ENCODE results near the gene SERPINE1.
"Not testable (repeated sequence)": the region's sequence is repeated elsewhere in the genome, so short reads cannot be mapped to it uniquely, and the experiment has no call there.

SERPINE1 gene

DNA sequence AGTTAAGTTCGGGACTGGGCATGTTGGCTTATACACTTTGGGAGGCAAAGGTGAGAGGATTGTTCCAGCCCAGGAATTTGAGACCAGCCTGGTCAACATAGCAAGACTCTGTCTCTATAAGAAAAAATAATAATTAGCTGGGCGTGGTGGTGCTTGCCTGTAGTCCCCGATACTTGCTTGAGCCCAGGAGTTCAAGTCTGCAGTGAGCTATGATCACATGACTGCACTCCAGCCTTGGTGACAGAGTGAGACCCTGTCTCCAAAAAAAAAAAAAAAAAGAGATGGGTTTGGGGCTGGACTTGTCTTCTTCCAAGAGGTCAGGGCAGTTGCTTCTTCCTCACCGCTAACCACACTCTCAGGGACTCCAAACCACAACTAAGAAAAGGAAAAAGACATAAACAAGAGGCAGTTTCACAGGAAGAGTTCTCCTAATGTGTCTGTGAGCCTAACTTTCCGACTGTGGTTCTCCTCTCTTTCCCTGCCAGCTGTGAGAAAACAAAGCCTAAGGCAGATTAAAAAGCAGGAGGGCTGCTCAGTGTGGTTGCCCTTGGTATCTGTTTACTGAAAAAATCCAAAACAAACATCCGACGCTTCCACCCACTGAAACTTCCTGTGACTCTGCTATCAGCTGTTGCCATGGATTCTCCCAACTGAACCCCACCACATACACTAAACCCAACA is 2.4 kb upstream of the SERPINE1 start:
- H3K4me1 Mint-ChIP-seq, result peaks cover 48% of the 10 kb centered on the region
- H3K4me3 Mint-ChIP-seq, result no peak overlapping the region
- H3K27ac Mint-ChIP-seq, result peak overlapping the region; percentile 8
- no peaks in the 10 kb centered on the region for H3K9me3 Mint-ChIP-seq
- peaks cover 60% of the 10 kb centered on the region for H3K27me3 Mint-ChIP-seq
- ATAC-seq (peak; percentile 58), DNase-seq (no peak)
- no peaks in the 10 kb centered on the region for H3K36me3 Mint-ChIP-seq (ENCODE audit: low read depth)

DNA sequence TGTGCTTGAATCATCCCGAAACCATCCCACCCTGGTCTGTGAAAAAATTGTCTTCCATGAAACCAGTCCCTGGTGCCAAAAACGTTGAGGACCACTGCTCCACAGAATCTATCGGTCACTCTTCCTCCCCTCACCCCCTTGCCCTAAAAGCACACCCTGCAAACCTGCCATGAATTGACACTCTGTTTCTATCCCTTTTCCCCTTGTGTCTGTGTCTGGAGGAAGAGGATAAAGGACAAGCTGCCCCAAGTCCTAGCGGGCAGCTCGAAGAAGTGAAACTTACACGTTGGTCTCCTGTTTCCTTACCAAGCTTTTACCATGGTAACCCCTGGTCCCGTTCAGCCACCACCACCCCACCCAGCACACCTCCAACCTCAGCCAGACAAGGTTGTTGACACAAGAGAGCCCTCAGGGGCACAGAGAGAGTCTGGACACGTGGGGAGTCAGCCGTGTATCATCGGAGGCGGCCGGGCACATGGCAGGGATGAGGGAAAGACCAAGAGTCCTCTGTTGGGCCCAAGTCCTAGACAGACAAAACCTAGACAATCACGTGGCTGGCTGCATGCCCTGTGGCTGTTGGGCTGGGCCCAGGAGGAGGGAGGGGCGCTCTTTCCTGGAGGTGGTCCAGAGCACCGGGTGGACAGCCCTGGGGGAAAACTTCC is 784 bp upstream of the SERPINE1 start:
- Mint-ChIP-seq H3K27me3 (peaks cover 59% of the 10 kb centered on the region), H3K4me3 (no peak overlapping the region), H3K9me3 (no peaks in the 10 kb centered on the region), H3K27ac (no peak overlapping the region), H3K36me3 (ENCODE audit: low read depth) (no peaks in the 10 kb centered on the region), H3K4me1 (peaks cover 47% of the 10 kb centered on the region)
- ATAC-seq (no peak), DNase-seq (no peak)

DNA sequence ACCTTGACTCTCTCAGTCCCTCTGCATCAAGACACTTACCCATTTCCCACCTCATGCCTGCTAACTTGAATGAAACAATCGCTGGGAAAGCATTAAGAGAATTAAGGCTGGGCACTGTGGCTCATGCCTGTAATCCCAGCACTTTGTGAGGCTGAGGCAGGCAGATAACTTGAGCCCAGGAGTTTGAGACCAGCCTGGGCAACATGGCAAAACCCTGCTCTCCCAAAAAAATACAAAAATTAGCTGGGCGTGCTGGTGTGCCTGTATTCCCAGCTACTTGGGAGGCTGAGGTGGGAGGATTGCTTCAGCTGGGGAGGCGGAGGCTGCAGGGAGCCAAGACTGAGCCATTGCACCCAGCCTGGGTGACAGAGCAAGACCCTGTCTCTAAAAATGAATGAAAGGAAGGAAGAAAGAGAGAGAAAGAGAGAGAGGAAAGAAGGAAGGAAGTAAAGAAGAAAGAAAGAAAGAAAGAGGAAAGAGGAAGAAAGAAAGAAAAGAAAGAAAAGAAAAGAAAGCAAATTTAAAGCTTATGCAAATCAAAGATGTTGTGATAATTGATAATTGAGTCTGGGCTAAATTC is 646 bp downstream of the SERPINE1 start:
- Mint-ChIP-seq H3K4me3 (no peak overlapping the region), H3K27ac (no peak overlapping the region)

DNA sequence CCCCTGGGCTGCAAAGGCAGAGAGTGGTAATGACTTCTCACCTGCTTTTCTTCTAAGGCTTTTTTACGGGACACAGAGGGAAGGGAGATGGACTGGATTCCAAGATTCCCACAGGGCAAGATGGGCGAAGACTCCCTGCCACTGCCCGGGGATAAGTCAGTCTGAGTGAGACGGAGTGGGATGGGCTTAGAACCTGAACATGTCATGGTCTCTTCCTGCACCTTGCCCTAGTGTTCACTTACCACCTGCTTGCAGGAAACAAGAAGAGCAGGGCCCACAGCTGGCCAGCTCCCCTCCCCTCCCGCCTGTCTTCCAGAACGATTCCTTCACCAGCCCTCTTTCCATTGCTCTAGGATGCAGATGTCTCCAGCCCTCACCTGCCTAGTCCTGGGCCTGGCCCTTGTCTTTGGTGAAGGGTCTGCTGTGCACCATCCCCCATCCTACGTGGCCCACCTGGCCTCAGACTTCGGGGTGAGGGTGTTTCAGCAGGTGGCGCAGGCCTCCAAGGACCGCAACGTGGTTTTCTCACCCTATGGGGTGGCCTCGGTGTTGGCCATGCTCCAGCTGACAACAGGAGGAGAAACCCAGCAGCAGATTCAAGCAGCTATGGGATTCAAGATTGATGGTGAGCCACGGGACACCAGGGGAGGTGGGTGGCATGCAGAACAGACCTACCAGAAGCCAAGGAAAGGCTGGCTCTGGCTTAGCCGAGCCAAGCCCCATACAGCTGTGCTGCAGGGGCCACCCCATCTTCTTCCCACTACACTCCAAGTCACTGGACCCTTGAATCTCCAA is 1.3 kb downstream of the SERPINE1 start:
- H3K27me3 Mint-ChIP-seq, result peaks cover 55% of the 10 kb centered on the region
- H3K9me3 Mint-ChIP-seq, result no peaks in the 10 kb centered on the region
- ATAC-seq (no peak), DNase-seq (no peak)
- H3K36me3 Mint-ChIP-seq (ENCODE audit: low read depth), result no peaks in the 10 kb centered on the region
- H3K4me3 Mint-ChIP-seq, result no peak overlapping the region
- no peak overlapping the region for H3K27ac Mint-ChIP-seq
- H3K4me1 Mint-ChIP-seq, result peaks cover 35% of the 10 kb centered on the region

More for the DNA sequence above, 646 bp downstream of the SERPINE1 start:
- DNase-seq (no peak), ATAC-seq (no peak)
- Mint-ChIP-seq H3K27me3 (peaks cover 61% of the 10 kb centered on the region), H3K9me3 (no peaks in the 10 kb centered on the region), H3K4me1 (peaks cover 36% of the 10 kb centered on the region), H3K36me3 (ENCODE audit: low read depth) (no peaks in the 10 kb centered on the region)

DNA sequence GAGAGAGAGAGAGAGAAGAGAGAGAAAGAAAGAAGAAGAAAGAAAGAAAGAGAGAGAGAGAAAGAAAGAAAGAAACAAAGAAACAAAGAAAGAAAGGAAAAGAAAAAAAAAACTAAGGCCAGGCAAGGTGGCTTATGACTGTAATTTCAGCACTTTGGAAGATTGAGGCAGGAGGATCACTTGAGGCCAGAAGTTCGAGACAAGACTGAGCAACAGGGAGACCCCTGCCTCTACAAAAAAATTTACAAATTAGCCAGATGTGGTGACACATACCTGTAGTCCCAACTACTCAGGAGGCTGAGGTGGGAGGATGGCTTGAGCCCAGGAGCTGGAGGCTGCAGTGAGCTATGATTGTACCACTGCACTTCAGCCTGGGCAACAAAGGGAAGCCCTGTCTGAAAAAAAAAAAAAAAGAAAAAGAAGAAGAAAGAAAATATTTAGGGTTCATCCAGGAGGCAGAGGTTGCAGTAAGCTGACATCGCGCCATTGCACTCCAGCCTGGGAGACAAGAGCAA is 2.8 kb downstream of the SERPINE1 start:
- Mint-ChIP-seq H3K4me3 (no peak overlapping the region), H3K4me1 (peaks cover 40% of the 10 kb centered on the region), H3K36me3 (ENCODE audit: low read depth) (no peaks in the 10 kb centered on the region), H3K9me3 (no peaks in the 10 kb centered on the region), H3K27me3 (peaks cover 54% of the 10 kb centered on the region), H3K27ac (no peak overlapping the region)
- no peak for DNase-seq
- no peak for ATAC-seq

DNA sequence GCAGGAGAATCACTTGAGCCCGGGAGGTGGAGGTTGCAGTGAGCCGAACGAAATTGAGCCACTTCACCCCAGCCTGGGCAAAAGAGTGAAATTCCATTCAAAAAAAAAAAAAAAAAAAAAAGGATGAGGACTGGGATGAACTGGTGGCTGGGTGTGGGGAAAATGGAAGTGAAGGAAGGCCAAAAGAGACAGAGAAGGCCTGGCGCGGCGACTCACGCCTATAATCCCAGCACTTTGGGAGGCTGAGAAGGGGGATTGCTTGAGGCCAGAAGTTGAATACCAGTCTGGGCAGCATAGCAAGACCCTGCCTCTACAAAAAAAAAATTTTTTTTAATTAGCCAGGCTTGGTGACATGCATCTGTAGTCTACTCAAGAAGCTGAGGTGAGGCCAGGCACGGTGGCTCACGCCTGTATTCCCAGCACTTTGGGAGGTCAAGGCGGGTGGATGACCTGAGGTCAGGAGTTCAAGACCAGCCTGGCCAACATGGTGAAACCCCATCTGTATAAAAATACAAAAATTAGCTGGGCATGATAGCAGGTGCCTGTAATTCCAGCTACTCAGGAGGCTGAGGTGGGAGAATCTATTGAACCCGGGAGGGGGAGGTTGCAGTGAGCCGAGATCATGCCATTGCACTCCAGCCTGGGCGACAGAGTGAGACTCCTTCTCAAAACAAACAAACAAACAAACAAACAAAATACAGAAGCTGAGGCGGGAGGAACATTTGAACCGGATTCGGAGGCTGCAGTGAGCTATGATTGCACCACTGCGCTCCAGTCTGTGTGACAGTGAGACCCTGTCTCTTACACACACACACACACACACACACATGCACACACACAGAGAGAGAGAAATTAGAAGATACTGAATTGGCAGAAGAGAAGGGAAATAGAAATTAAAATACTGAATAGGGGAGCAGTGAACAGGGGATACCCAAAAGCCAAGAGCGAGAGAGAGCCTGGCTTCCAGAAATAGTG is 6.0 kb downstream of the SERPINE1 start:
- H3K9me3 Mint-ChIP-seq; H3K27ac Mint-ChIP-seq; H3K4me3 Mint-ChIP-seq; DNase-seq; H3K36me3 Mint-ChIP-seq (ENCODE audit: low read depth); ATAC-seq: not testable (repeated sequence)
- Mint-ChIP-seq H3K27me3 (peaks cover 35% of the 10 kb centered on the region), H3K4me1 (peaks cover 39% of the 10 kb centered on the region)

DNA sequence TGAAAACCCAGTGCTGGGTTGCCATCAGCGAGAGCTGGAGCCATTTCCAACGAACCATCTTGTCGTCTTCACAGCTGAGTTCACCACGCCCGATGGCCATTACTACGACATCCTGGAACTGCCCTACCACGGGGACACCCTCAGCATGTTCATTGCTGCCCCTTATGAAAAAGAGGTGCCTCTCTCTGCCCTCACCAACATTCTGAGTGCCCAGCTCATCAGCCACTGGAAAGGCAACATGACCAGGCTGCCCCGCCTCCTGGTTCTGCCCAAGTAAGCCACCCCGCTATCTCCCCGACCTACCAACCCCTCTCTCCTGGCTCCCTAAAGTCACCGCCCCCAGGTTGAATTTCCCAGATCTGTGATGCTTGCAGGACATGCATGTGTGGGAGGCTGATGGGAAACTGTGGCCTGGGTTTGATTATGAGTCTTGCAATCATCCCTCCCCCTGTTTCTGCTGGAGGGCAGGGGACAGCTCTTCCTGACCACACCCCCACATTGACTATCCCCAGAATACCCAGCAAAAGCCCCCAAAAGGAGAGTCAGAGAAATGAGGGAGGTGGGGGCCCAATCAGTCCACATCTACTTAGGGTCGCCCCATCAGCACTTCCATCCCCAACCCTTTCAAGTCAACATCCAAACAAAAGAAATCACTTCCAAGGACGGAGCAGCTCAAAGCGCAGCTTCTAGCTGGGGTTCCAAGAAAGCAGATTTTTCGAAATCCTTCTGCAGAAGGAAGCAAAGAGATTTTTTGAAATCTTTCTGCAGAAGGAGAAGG is 6.9 kb downstream of the SERPINE1 start:
- H3K27ac Mint-ChIP-seq, result no peak overlapping the region
- no peaks in the 10 kb centered on the region for H3K36me3 Mint-ChIP-seq (ENCODE audit: low read depth)
- H3K4me3 Mint-ChIP-seq, result no peak overlapping the region
- no peaks in the 10 kb centered on the region for H3K9me3 Mint-ChIP-seq
- DNase-seq (no peak), ATAC-seq (no peak)
- peaks cover 42% of the 10 kb centered on the region for H3K4me1 Mint-ChIP-seq
- H3K27me3 Mint-ChIP-seq, result peaks cover 31% of the 10 kb centered on the region

DNA sequence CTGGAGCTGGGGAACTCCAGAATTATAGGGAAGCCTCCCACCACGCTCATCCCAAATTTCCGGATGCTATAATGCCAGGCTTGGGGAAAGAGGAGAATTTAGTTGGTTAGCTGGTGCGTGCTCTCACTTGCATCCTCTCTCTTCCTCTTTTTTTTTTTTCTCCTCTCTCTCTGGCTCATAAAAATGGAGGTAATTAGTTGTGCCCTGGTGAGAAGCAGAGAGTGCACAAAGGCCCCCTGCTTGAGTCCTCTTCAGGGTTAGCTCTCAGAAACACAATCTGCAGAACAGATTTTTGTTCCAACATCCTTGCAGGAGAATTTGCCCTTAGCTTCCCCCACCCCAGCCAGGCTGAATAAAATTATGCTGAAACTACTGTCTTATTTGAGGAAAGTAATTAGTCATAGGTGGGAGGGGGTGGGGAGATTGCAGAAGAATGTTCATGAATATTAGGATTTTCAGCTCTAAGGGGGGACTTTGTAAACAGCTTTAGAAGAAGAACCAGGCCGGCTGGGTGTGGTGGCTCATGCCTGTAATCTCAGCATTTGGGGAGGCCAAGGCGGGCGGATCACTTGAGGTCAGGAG is 7.6 kb downstream of the SERPINE1 start:
- no peaks in the 10 kb centered on the region for H3K9me3 Mint-ChIP-seq
- no peak overlapping the region for H3K4me3 Mint-ChIP-seq
- peaks cover 31% of the 10 kb centered on the region for H3K27me3 Mint-ChIP-seq
- no peak overlapping the region for H3K27ac Mint-ChIP-seq
- no peak for ATAC-seq
- no peaks in the 10 kb centered on the region for H3K36me3 Mint-ChIP-seq (ENCODE audit: low read depth)
- no peak for DNase-seq
- peaks cover 48% of the 10 kb centered on the region for H3K4me1 Mint-ChIP-seq

DNA sequence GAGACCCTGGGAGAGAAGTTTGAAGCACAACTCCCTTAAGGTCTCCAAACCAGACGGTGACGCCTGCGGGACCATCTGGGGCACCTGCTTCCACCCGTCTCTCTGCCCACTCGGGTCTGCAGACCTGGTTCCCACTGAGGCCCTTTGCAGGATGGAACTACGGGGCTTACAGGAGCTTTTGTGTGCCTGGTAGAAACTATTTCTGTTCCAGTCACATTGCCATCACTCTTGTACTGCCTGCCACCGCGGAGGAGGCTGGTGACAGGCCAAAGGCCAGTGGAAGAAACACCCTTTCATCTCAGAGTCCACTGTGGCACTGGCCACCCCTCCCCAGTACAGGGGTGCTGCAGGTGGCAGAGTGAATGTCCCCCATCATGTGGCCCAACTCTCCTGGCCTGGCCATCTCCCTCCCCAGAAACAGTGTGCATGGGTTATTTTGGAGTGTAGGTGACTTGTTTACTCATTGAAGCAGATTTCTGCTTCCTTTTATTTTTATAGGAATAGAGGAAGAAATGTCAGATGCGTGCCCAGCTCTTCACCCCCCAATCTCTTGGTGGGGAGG is 10.8 kb downstream of the SERPINE1 start:
- H3K4me1 Mint-ChIP-seq, result peaks cover 65% of the 10 kb centered on the region
- ATAC-seq (no peak), DNase-seq (no peak)
- H3K36me3 Mint-ChIP-seq (ENCODE audit: low read depth), result no peaks in the 10 kb centered on the region
- peak overlapping the region; percentile 30 for H3K4me3 Mint-ChIP-seq
- H3K9me3 Mint-ChIP-seq, result no peaks in the 10 kb centered on the region
- H3K27ac Mint-ChIP-seq, result peak overlapping the region; percentile 82
- peaks cover 11% of the 10 kb centered on the region for H3K27me3 Mint-ChIP-seq

DNA sequence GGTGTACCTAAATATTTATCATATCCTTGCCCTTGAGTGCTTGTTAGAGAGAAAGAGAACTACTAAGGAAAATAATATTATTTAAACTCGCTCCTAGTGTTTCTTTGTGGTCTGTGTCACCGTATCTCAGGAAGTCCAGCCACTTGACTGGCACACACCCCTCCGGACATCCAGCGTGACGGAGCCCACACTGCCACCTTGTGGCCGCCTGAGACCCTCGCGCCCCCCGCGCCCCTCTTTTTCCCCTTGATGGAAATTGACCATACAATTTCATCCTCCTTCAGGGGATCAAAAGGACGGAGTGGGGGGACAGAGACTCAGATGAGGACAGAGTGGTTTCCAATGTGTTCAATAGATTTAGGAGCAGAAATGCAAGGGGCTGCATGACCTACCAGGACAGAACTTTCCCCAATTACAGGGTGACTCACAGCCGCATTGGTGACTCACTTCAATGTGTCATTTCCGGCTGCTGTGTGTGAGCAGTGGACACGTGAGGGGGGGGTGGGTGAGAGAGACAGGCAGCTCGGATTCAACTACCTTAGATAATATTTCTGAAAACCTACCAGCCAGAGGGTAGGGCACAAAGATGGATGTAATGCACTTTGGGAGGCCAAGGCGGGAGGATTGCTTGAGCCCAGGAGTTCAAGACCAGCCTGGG is 11.4 kb downstream of the SERPINE1 start:
- Mint-ChIP-seq H3K4me1 (peaks cover 65% of the 10 kb centered on the region), H3K27me3 (peaks cover 16% of the 10 kb centered on the region), H3K36me3 (ENCODE audit: low read depth) (no peaks in the 10 kb centered on the region), H3K4me3 (peak overlapping the region; percentile 50), H3K27ac (peak overlapping the region; percentile 82), H3K9me3 (no peaks in the 10 kb centered on the region)
- ATAC-seq (peak; percentile 89), DNase-seq (peak; percentile 86)

DNA sequence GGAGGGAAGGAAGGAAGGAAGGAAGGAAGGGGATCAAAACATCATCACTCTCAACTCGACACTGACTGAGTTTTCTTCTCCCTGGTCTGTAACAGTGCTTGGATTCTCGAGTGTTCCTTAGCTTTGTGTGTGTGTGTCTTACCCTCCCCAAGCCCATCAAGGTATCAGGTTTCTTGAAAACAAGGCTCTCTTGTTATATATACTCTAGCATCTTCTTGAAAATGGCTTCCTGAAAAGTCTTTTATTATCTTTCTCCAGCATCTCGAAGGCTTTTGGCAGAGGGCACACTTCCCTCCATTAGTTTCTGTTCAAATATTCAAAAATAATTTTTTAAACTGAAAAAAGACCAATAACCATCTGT is 13.4 kb downstream of the SERPINE1 start:
- no peaks in the 10 kb centered on the region for H3K9me3 Mint-ChIP-seq
- DNase-seq (no peak), ATAC-seq (no peak)
- no peak overlapping the region for H3K4me3 Mint-ChIP-seq
- H3K27ac Mint-ChIP-seq, result no peak overlapping the region
- H3K27me3 Mint-ChIP-seq, result peaks cover 20% of the 10 kb centered on the region
- no peaks in the 10 kb centered on the region for H3K36me3 Mint-ChIP-seq (ENCODE audit: low read depth)
- peaks cover 53% of the 10 kb centered on the region for H3K4me1 Mint-ChIP-seq

DNA sequence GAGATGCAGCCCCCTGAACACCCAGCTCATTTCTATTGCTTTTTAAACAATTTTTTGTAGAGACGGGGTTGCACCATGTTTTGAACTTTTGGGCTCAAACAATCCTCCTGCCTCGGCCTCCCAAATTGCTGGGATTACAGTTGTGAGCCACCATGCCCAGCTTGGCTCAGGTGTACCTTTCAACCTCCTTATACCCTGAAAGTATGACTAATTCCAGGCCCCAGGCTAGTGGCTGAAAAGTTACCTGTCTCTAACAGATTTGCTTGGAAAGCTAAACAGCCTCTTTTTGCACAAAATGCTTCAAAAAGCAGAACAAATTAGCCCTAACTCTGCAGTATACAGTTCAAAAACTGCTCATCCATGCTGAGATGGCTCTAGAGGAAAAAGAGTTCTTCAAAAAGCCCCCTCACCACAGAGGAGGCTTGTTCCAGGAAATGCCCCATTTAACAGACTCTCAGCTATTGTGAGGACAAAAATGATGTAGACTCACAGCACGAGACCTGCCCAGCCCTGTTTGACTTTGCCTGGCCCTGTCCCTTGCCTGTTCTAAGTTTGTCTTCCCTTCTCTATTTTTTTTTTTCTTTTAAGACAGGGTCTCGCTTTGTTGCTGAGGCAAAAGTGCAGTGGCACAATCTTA is 14.0 kb downstream of the SERPINE1 start:
- peaks cover 51% of the 10 kb centered on the region for H3K4me1 Mint-ChIP-seq
- no peak overlapping the region for H3K27ac Mint-ChIP-seq
- no peak overlapping the region for H3K4me3 Mint-ChIP-seq
- DNase-seq (no peak), ATAC-seq (no peak)
- H3K9me3 Mint-ChIP-seq, result no peaks in the 10 kb centered on the region
- no peaks in the 10 kb centered on the region for H3K36me3 Mint-ChIP-seq (ENCODE audit: low read depth)
- H3K27me3 Mint-ChIP-seq, result peaks cover 23% of the 10 kb centered on the region

All from activated naive CD8-positive, alpha-beta T cell treated with anti-CD3 and anti-CD28 coated beads, Interleukin-2, amount 50 U/mL, for 24 hours (primary cell).